Breast epithelium (tissue), 4 donors: Measurements from ENCODE around the gene SORBS1. TPM values are rescaled to one million over a fixed set of nuclear protein-coding genes. Genes with fewer than 3 reads are reported as not detected.
A peak's percentile ranks its signal among the peaks of the same experiment; 100 is the strongest.

Experiments used
- DNase-seq, 2 donors: peaks; one replicate each; pipeline ENCODE4 v3.0.0-alpha.2; 2019; ENCODE audit warnings: low spot score in 2 of 2
- H3K27ac ChIP-seq, 2 donors: fragments of 200-600 bp; sonication (generic) in 1 of 2; one replicate each; pipeline ENCODE4 v1.5.1; 2016 to 2019; ENCODE audit warnings: mild to moderate bottlenecking in 1 of 2
- H3K27me3 ChIP-seq, 2 donors: fragments of 200-600 bp; sonication (generic) in 1 of 2; one replicate each; pipeline versions ENCODE4 v1.5.1 to v1.6.0; 2017 to 2019; ENCODE audit warnings: control low read depth in 1 of 2, mild to moderate bottlenecking in 1 of 2
- H3K36me3 ChIP-seq: fragments of 200-600 bp; one replicate; pipeline ENCODE4 v1.5.1; 2019
- H3K4me1 ChIP-seq, 2 donors: fragments of 200-600 bp; sonication (generic); one replicate each; pipeline ENCODE4 v1.5.1; 2016 to 2019; ENCODE audit warnings: control low read depth in 1 of 2
- H3K4me3 ChIP-seq, 3 donors: fragments of 200-600 bp; sonication (generic); 1 replicate in 2 of 3; 2 replicates in 1 of 3; pipeline ENCODE4 v1.5.1; 2016 to 2019; ENCODE audit warnings: mild to moderate bottlenecking in 3 of 3, moderate library complexity in 2 of 3
- H3K9me3 ChIP-seq, 2 donors: fragments of 200-600 bp; sonication (generic) in 1 of 2; one replicate each; pipeline ENCODE4 v1.5.1; 2016 to 2019; ENCODE audit warnings: control low read depth in 1 of 2
- POLR2A ChIP-seq: fragments of 450-650 bp; IDR thresholded peaks from one replicate; pipeline ENCODE4 v1.6.1; 2016; ENCODE audit warnings: antibody characterized with exemption, mild to moderate bottlenecking, moderate library complexity
- POLR2AphosphoS5 ChIP-seq, 3 donors: sonication (generic); formaldehyde crosslinking; IDR thresholded peaks; one replicate each; pipeline ENCODE4 v1.6.1; 2017; ENCODE audit warnings: antibody characterized with exemption in 3 of 3
- intact Hi-C: fragments of 100-400 bp; cut with DNase I; formaldehyde crosslinking; loops from one replicate; pipeline ENCODE4 v1.15.1; 2023; ENCODE audit warnings: low total_unique reads
- total RNA-seq, 3 donors: library from RNA; depleted of rRNA; stranded (reverse); fragments of >200 nt; gene quantifications; one replicate each; pipeline ENCODE4 v1.1.0, GENCODE V29; 2016
- TF ChIP-seq, protein P1 (sequence below), 3 donors: fragments of 450-650 bp; IDR thresholded peaks; one replicate each; pipeline ENCODE4 v1.5.1; 2016 to 2017; ENCODE audit warnings: antibody characterized with exemption in 3 of 3, mild to moderate bottlenecking in 3 of 3, moderate library complexity in 3 of 3

Gene SORBS1
- total RNA-seq, 3 donors from 2014 or later = 156 to 455 (median 200) TPM

DNA sequence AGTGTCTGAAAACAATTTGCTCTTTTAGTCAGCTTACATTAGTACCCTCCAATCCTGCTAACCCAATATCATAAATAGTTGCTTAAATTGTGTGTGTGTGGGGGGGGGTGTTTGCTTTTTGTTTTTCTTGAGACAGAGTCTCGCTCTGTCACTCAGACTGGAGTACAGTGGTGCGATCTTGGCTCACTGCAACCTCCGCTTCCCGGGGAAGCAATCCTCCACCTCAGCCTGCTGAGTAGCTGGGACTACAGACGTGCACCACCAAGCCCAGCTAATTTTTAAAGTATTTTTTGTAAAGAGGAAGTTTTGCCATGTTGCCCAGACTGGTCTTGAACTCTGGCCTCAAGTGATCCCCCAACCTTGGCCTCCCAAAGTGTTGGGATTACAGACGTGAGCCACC, 196.8 kb downstream of the SORBS1 start:
- TF ChIP-seq POLR2AphosphoS5 (IDR thresholded peaks at IDR 0.05) (no peak), POLR2A (no peak)
- TF ChIP-seq, protein P1, sequence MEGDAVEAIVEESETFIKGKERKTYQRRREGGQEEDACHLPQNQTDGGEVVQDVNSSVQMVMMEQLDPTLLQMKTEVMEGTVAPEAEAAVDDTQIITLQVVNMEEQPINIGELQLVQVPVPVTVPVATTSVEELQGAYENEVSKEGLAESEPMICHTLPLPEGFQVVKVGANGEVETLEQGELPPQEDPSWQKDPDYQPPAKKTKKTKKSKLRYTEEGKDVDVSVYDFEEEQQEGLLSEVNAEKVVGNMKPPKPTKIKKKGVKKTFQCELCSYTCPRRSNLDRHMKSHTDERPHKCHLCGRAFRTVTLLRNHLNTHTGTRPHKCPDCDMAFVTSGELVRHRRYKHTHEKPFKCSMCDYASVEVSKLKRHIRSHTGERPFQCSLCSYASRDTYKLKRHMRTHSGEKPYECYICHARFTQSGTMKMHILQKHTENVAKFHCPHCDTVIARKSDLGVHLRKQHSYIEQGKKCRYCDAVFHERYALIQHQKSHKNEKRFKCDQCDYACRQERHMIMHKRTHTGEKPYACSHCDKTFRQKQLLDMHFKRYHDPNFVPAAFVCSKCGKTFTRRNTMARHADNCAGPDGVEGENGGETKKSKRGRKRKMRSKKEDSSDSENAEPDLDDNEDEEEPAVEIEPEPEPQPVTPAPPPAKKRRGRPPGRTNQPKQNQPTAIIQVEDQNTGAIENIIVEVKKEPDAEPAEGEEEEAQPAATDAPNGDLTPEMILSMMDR (IDR thresholded peaks at IDR 0.05) = no peak
- Histone ChIP-seq H3K4me3 (no peak overlapping the region), H3K27me3 (no peaks in the 10 kb centered on the region), H3K4me1 (no peaks in the 10 kb centered on the region), H3K36me3 (no peaks in the 10 kb centered on the region), H3K27ac (no peak overlapping the region), H3K9me3 (no peaks in the 10 kb centered on the region)
- no peak for DNase-seq
- intact Hi-C loops = loop anchor here (5.0 to 10.0 kb wide), 2 partner anchors 120 to 498 kb away; no protein-coding TSS in a partner anchor

DNA sequence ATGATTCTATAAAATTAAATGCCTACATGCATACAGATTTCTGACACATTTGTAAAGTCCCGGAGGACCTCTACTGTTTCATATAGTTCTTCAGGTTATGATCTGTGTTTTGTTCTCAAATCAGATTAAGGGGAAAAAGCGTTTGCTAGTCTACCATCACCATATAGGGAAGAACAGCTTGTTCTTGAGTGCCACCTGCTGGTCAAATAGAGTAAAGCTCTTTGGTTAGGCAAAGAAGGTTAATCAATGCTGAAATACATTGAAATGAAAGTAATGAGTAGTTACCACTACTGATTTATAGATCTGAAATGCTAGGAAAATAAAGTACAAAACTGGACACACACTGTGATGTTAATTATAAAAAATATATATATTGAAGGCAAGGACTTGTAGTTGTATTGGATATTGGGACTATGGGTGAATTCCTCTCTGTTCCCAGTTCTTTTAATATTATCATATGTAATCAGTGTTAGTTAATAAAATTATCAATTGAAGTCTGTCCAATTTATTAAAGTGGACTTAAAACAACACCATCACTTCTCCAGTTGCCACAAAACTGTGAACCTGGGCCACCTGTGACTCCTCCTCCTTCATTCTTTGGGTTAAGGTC, 197.8 kb downstream of the SORBS1 start:
- intact Hi-C loops = loop anchor here (5.0 to 10.0 kb wide), 2 partner anchors 119 to 499 kb away; no protein-coding TSS in a partner anchor
- no peak overlapping the region for H3K4me3 ChIP-seq
- no peak overlapping the region for H3K27ac ChIP-seq
- H3K36me3 ChIP-seq = no peaks in the 10 kb centered on the region
- TF ChIP-seq POLR2A (no peak), POLR2AphosphoS5 (IDR thresholded peaks at IDR 0.05) (peak in 1 of 3 donors; percentile 27)
- TF ChIP-seq, protein P1 (IDR thresholded peaks at IDR 0.05) = peak; percentile 83 to 91 (median 89)
- no peak for DNase-seq
- no peaks in the 10 kb centered on the region for H3K4me1 ChIP-seq
- H3K9me3 ChIP-seq = no peaks in the 10 kb centered on the region
- no peaks in the 10 kb centered on the region for H3K27me3 ChIP-seq

DNA sequence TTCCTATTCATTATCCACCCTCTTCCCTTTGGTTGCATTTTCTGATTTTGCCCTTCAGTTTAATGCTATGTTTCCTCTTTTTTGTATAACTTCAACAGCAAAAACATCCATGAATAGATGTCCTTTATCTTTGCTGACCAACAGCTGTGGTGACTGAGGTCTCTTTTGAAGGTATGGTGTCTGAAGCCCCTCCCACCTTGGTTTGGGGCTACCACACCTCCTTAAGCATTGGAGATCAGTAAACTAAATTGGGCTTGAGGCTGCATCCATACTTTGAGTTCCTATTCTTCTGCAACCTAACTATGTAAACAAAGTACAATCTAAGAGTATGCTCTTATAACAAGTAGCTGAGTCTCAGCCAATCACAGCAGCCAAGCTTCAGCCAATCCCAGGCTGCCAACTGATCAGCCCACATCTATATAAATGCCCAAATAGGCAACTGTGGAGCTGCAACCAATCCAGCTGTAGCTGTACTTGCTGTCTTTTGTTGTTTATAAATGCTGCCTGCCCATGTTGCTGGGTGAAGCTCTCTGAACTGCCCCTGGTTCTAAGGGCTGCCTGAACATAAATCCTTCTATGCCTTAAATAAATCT, 201.0 kb downstream of the SORBS1 start:
- no peaks in the 10 kb centered on the region for H3K4me1 ChIP-seq
- no peak for DNase-seq
- H3K36me3 ChIP-seq = no peaks in the 10 kb centered on the region
- intact Hi-C loops = loop anchor here (5.0 to 10.0 kb wide), 2 partner anchors 115 to 502 kb away; no protein-coding TSS in a partner anchor
- H3K9me3 ChIP-seq = no peaks in the 10 kb centered on the region
- no peak overlapping the region for H3K27ac ChIP-seq
- no peak for TF ChIP-seq POLR2AphosphoS5 (IDR thresholded peaks at IDR 0.05)
- TF ChIP-seq, protein P1 (IDR thresholded peaks at IDR 0.05) = no peak
- no peak for TF ChIP-seq POLR2A
- H3K4me3 ChIP-seq = no peak overlapping the region
- no peaks in the 10 kb centered on the region for H3K27me3 ChIP-seq

DNA sequence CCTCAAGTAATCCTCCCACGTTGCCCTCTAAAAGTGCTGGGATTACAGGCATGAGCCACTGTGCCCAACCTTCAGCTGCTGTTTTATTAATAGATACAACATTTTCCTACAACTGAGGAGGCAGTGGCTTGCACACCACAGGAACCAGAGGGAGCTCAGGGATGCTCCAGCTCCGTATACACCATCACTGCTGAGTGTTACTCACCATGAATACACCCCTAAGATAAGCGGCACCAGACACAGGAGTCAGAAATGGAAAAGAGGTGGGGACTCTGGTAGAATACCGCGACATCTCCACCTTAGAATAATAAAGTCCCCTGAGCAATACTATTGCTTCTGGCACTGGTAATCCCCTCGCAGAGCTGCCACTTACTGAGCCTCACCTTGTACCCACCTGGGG, 201.7 kb downstream of the SORBS1 start:
- Histone ChIP-seq H3K4me1 (no peaks in the 10 kb centered on the region), H3K4me3 (no peak overlapping the region), H3K9me3 (no peaks in the 10 kb centered on the region), H3K27me3 (no peaks in the 10 kb centered on the region), H3K27ac (peak overlapping the region in 1 of 2 donors; percentile 64), H3K36me3 (no peaks in the 10 kb centered on the region)
- TF ChIP-seq, protein P1 (IDR thresholded peaks at IDR 0.05) = no peak
- TF ChIP-seq POLR2A (no peak), POLR2AphosphoS5 (IDR thresholded peaks at IDR 0.05) (no peak)
- intact Hi-C loops = no loop called here
- no peak for DNase-seq
